HuH-7 (cell line): Measurements from ENCODE around the gene PPP4C.
"Not testable (repeated sequence)": the region's sequence is repeated elsewhere in the genome, so short reads cannot be mapped to it uniquely, and the experiment has no call there.

Experiments
- DNase-seq: peaks from one replicate; pipeline ENCODE4 v3.0.0; 2011; ENCODE audit warnings: low spot score

Gene PPP4C

GRCh38 chr16:30125690-30126089, 49.9 kb downstream of the PPP4C start:
- not testable (repeated sequence) for DNase-seq

GRCh38 chr16:30127993-30128392, 52.2 kb downstream of the PPP4C start:
- DNase-seq, result no peak

- DNase-seq, result no peak
Measured at GRCh38 chr16:30131869-30132475, 56.2 kb downstream of the PPP4C start.

GRCh38 chr16:30132591-30132990, 56.8 kb downstream of the PPP4C start:
- no peak for DNase-seq
